ENCODE results near the gene ATXN1.
"Not testable (repeated sequence)": the region's sequence is repeated elsewhere in the genome, so short reads cannot be mapped to it uniquely, and the experiment has no call there.

Gene ATXN1

GRCh38 chr6:16705081-16705993 is 55.9 kb downstream of the ATXN1 start:
- in situ Hi-C loops (cut with HindIII; ENCODE audit: low sequenced_read_pairs) = no loop called here

- in situ Hi-C loops (cut with HindIII; ENCODE audit: low sequenced_read_pairs) = no loop called here
These were observed 56.7 kb downstream of the ATXN1 start for GRCh38 chr6:16704401-16705045.

GRCh38 chr6:16702627-16703378 is 58.5 kb downstream of the ATXN1 start:
- in situ Hi-C loops (cut with HindIII; ENCODE audit: low sequenced_read_pairs) = not testable (repeated sequence)

GRCh38 chr6:16700916-16701234 is 60.4 kb downstream of the ATXN1 start:
- in situ Hi-C loops (cut with HindIII; ENCODE audit: low sequenced_read_pairs) = no loop called here

- in situ Hi-C loops (cut with HindIII; ENCODE audit: low sequenced_read_pairs) = no loop called here
These were observed 60.9 kb downstream of the ATXN1 start for GRCh38 chr6:16700202-16700915.

- in situ Hi-C loops (cut with HindIII; ENCODE audit: low sequenced_read_pairs) = loop anchor here (5.0 kb wide), 1 partner anchor 48 kb away; no protein-coding TSS in a partner anchor
These were observed 62.0 kb downstream of the ATXN1 start for GRCh38 chr6:16698997-16699868.

GRCh38 chr6:16698162-16698533 is 63.1 kb downstream of the ATXN1 start:
- in situ Hi-C loops (cut with HindIII; ENCODE audit: low sequenced_read_pairs) = loop anchor here (5.0 kb wide), 1 partner anchor 49 kb away; no protein-coding TSS in a partner anchor

GRCh38 chr6:16697437-16698161 is 63.7 kb downstream of the ATXN1 start:
- in situ Hi-C loops (cut with HindIII; ENCODE audit: low sequenced_read_pairs) = loop anchor here (5.0 kb wide), 1 partner anchor 50 kb away; no protein-coding TSS in a partner anchor

- in situ Hi-C loops (cut with HindIII; ENCODE audit: low sequenced_read_pairs) = loop anchor here (5.0 kb wide), 1 partner anchor 51 kb away; no protein-coding TSS in a partner anchor
These were observed 64.8 kb downstream of the ATXN1 start for GRCh38 chr6:16696496-16696895.

GRCh38 chr6:16694781-16695578 is 66.3 kb downstream of the ATXN1 start:
- in situ Hi-C loops (cut with HindIII; ENCODE audit: low sequenced_read_pairs) = loop anchor here (5.0 kb wide), 1 partner anchor 52 kb away; no protein-coding TSS in a partner anchor

- in situ Hi-C loops (cut with HindIII; ENCODE audit: low sequenced_read_pairs) = no loop called here
These were observed 69.9 kb downstream of the ATXN1 start for GRCh38 chr6:16691324-16691723.

GRCh38 chr6:16690608-16691142 is 70.6 kb downstream of the ATXN1 start:
- in situ Hi-C loops (cut with HindIII; ENCODE audit: low sequenced_read_pairs) = no loop called here

- in situ Hi-C loops (cut with HindIII; ENCODE audit: low sequenced_read_pairs) = no loop called here
These were observed 71.3 kb downstream of the ATXN1 start for GRCh38 chr6:16689788-16690607.

- in situ Hi-C loops (cut with HindIII; ENCODE audit: low sequenced_read_pairs) = no loop called here
These were observed 72.2 kb downstream of the ATXN1 start for GRCh38 chr6:16688984-16689636.

GRCh38 chr6:16688436-16688835 is 72.8 kb downstream of the ATXN1 start:
- in situ Hi-C loops (cut with HindIII; ENCODE audit: low sequenced_read_pairs) = no loop called here

GRCh38 chr6:16687045-16687444 is 74.2 kb downstream of the ATXN1 start:
- in situ Hi-C loops (cut with HindIII; ENCODE audit: low sequenced_read_pairs) = no loop called here
